Small intestine (tissue), 7 donors: Measurements from ENCODE around the gene TMEM135. TPM values are rescaled to one million over a fixed set of nuclear protein-coding genes. Genes with fewer than 3 reads are reported as not detected.
"Not testable (repeated sequence)": the region's sequence is repeated elsewhere in the genome, so short reads cannot be mapped to it uniquely, and the experiment has no call there.

ENCODE experiments used
- DNase-seq, 2 donors: peaks; one replicate each; pipeline versions ENCODE4 v3.0.0 to v3.0.0-alpha.2; 2013
- FAIRE-seq: peaks from 2 replicates; lab custom pipeline; 2012; peaks lifted over from hg19 to GRCh38; lab: Jason Lieb, UNC
- H3K27ac ChIP-seq, 3 donors: one replicate each; pipeline ENCODE4 v1.5.1; 2013; ENCODE audit warnings: low read length in 2 of 3, mild to moderate bottlenecking in 2 of 3, control low read depth in 1 of 3, inconsistent platforms in 1 of 3, low read depth in 1 of 3, moderate library complexity in 1 of 3
- H3K27me3 ChIP-seq, 3 donors: one replicate each; pipeline ENCODE4 v1.6.1; 2013; ENCODE audit warnings: low read length in 3 of 3, inconsistent platforms in 1 of 3; ENCODE audit not compliant: control insufficient read depth in 3 of 3, insufficient read depth in 3 of 3
- H3K36me3 ChIP-seq, 3 donors: one replicate each; pipeline ENCODE4 v1.6.1; 2013; ENCODE audit warnings: low read length in 3 of 3, inconsistent platforms in 1 of 3, low read depth in 1 of 3, mild to moderate bottlenecking in 1 of 3, moderate library complexity in 1 of 3; ENCODE audit not compliant: control insufficient read depth in 3 of 3, insufficient read depth in 2 of 3
- H3K4me1 ChIP-seq, 3 donors: one replicate each; pipeline ENCODE4 v1.6.1; 2013; ENCODE audit warnings: low read length in 2 of 3, inconsistent platforms in 1 of 3, low read depth in 1 of 3, mild to moderate bottlenecking in 1 of 3, moderate library complexity in 1 of 3; ENCODE audit not compliant: control insufficient read depth in 3 of 3, insufficient read depth in 2 of 3
- H3K4me3 ChIP-seq, 3 donors: one replicate each; pipeline ENCODE4 v1.5.1; 2013; ENCODE audit warnings: low read length in 3 of 3, control low read depth in 1 of 3, inconsistent platforms in 1 of 3, low read depth in 1 of 3, mild to moderate bottlenecking in 1 of 3, moderate library complexity in 1 of 3
- H3K9me3 ChIP-seq, 2 donors: one replicate each; pipeline ENCODE4 v1.6.1; 2013; ENCODE audit warnings: low read depth in 1 of 2, low read length in 1 of 2; ENCODE audit not compliant: control insufficient read depth in 2 of 2, insufficient read depth in 1 of 2
- WGBS, 3 donors: extraction: QIAGEN DNeasy Blood & Tissue Kit; methylation state at CpG; one replicate each; pipeline ENCODE4 v1.1.7; 2013; 5-methylcytosine and 5-hydroxymethylcytosine counted together
- polyA plus RNA-seq, 4 donors: library from polyadenylated mRNA; stranded (reverse) in 3 of 4; unstranded in 1 of 4; fragments of 200-250 nt in 3 of 4; fragments of 120-200 nt in 1 of 4; gene quantifications; one replicate each; pipeline versions ENCODE4 v1.2.1 to v1.2.3, GENCODE V29; 2013
- donor health status: healthy with polysubstance abuse.
- donor health status: control.
- donor health status: control.
- donor health status: Bipolar disorder and iron deficiency.
- donor health status: healthy.

The TMEM135 gene
- polyA plus RNA-seq, 4 donors, result 11.3 to 22.6 (median 14.1) TPM

DNA sequence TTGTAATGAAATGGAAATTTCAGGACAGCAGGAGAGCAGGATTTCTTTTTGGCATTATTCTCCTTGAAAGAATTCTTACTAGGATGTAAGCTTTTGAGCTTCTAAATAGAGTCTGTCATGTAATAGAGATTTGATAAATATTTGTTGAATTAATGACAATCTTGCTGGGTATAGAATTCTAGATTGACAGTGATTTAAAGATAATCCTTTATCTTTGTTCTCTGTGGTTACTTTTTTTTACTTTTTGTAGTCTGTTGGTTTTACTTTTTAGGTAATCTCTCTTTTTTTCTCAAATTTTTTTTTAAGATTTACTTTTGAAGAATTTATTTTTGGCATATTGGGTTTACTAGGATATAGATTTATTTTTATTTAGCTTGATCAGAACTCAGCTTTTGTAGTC is 54.8 kb downstream of the TMEM135 start:
- no peaks in the 10 kb centered on the region for H3K4me1 ChIP-seq
- no peak overlapping the region for H3K27ac ChIP-seq
- DNase-seq (no peak), FAIRE-seq (no peak)
- H3K27me3 ChIP-seq, result no peaks in the 10 kb centered on the region
- H3K4me3 ChIP-seq, result no peak overlapping the region
- peaks cover 0 to 5% (median 2%) of the 10 kb centered on the region in 3 donors for H3K36me3 ChIP-seq
- peaks cover 0 to 6% of the 10 kb centered on the region in 2 donors for H3K9me3 ChIP-seq

DNA sequence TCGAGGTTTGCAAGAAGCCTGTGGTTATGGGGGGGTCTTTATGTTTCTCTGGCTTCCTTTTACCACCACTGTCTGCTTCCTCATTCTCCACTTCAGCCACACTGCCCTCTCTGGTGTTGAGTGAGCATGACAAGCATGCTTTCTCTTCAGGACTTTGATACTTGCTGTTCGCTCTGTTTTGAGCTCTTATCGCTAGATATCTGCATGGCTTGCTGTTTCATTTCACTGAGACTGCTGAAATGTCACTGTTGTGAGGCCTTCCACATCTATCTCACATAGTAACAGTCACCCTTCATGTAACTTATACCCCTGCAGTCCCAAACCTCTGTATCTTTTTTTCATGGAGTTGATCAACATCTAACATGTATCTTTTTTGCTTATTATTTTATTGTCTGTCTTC is 59.8 kb downstream of the TMEM135 start:
- H3K27me3 ChIP-seq, result no peaks in the 10 kb centered on the region
- FAIRE-seq (no peak), DNase-seq (peak; percentile 90 to 93)
- WGBS, 3 donors, result 20 to 40% (median 37%) methylated on average over 3 of the region's 3 CpGs
- H3K36me3 ChIP-seq, result peaks cover 0 to 7% (median 0%) of the 10 kb centered on the region in 3 donors
- peaks cover 0 to 2% (median 0%) of the 10 kb centered on the region in 3 donors for H3K4me1 ChIP-seq
- H3K27ac ChIP-seq, result peak overlapping the region in 2 of 3 donors; percentile 20 to 31
- no peak overlapping the region for H3K4me3 ChIP-seq
- peaks cover 0 to 3% of the 10 kb centered on the region in 2 donors for H3K9me3 ChIP-seq

- Histone ChIP-seq H3K27ac (no peak overlapping the region), H3K36me3 (peaks cover 0 to 7% (median 3%) of the 10 kb centered on the region in 3 donors), H3K9me3 (peaks cover 2 to 4% of the 10 kb centered on the region in 2 donors), H3K4me1 (peaks cover 0 to 2% (median 0%) of the 10 kb centered on the region in 3 donors), H3K27me3 (no peaks in the 10 kb centered on the region), H3K4me3 (no peak overlapping the region)
- FAIRE-seq (no peak), DNase-seq (no peak)
- WGBS, 3 donors, result 94 to 99% (median 98%) methylated on average over 4 of the region's 4 CpGs
Measured at GRCh38 chr11:87101956-87102580, 64.3 kb downstream of the TMEM135 start.

DNA sequence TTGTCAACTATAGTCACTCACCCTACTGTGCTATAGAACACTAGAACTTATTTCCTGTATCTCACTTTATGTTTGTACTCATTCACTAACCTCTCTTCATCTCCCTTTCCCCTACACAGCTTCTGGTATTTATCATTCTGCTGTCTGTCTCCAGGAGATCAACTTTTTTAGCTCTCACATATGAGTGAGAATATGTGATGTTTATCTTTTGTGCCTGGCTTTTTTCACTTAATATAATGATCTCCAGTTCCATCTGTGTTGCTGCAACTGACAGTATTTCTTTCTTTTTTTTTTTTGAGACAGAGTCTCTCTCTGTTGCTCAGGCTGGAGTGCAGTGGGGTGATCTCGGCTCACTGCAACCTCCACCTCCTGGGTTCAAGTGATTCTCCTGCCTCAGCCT is 68.1 kb downstream of the TMEM135 start:
- not testable (repeated sequence) for H3K4me3 ChIP-seq, H3K9me3 ChIP-seq, H3K27me3 ChIP-seq, H3K27ac ChIP-seq, DNase-seq, FAIRE-seq, H3K36me3 ChIP-seq, H3K4me1 ChIP-seq
- 94 to 100% (median 95%) methylated on average over 1 of the region's 1 CpG for WGBS, 3 donors

- 89 to 94% (median 91%) methylated on average over 3 of the region's 3 CpGs for WGBS, 3 donors
- H3K4me1 ChIP-seq, H3K9me3 ChIP-seq, DNase-seq, FAIRE-seq, H3K27ac ChIP-seq, H3K36me3 ChIP-seq, H3K27me3 ChIP-seq, H3K4me3 ChIP-seq: not testable (repeated sequence)
Measured at GRCh38 chr11:87107379-87107778, 69.6 kb downstream of the TMEM135 start.

- H3K27ac ChIP-seq, result no peak overlapping the region
- FAIRE-seq (no peak), DNase-seq (no peak)
- H3K36me3 ChIP-seq, result peaks cover 0 to 3% (median 2%) of the 10 kb centered on the region in 3 donors
- peaks cover 0 to 2% of the 10 kb centered on the region in 2 donors for H3K9me3 ChIP-seq
- H3K27me3 ChIP-seq, result no peaks in the 10 kb centered on the region
- H3K4me3 ChIP-seq, result no peak overlapping the region
- WGBS, 3 donors, result 74 to 81% (median 81%) methylated on average over 3 of the region's 3 CpGs
- H3K4me1 ChIP-seq, result no peaks in the 10 kb centered on the region
Measured at GRCh38 chr11:87110443-87111131, 72.9 kb downstream of the TMEM135 start.

- no peaks in the 10 kb centered on the region for H3K27me3 ChIP-seq
- DNase-seq, result no peak
- no peak overlapping the region for H3K4me3 ChIP-seq
- 91 to 100% (median 94%) methylated on average over 1 of the region's 1 CpG for WGBS, 3 donors
- no peak for FAIRE-seq
- no peaks in the 10 kb centered on the region for H3K36me3 ChIP-seq
- H3K4me1 ChIP-seq, result no peaks in the 10 kb centered on the region
- no peak overlapping the region for H3K27ac ChIP-seq
- H3K9me3 ChIP-seq, result no peaks in the 10 kb centered on the region
Measured at GRCh38 chr11:87114093-87114492, 76.4 kb downstream of the TMEM135 start.

DNA sequence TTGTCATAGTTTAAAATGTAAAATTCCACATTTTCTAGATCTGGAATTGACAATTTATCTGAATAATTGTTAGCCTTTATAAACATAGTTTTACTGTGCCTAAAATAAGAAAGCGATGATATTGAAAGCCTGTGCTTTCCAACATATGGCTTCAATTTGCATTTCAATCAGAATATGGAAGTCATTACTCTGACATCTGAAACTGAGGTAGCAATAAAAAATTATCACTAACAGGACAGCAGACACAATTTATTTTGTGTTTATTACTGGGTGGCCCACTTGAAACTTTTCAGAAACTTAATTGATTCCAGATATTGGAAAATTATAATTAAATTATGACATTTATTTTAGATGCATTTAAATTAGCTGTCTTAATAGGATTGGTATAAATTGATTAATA is 78.5 kb downstream of the TMEM135 start:
- FAIRE-seq (no peak), DNase-seq (no peak)
- no peak overlapping the region for H3K27ac ChIP-seq
- H3K9me3 ChIP-seq, result no peaks in the 10 kb centered on the region
- no peaks in the 10 kb centered on the region for H3K36me3 ChIP-seq
- WGBS, 3 donors, result 95 to 100% (median 98%) methylated on average over 1 of the region's 1 CpG
- no peak overlapping the region for H3K4me3 ChIP-seq
- no peaks in the 10 kb centered on the region for H3K27me3 ChIP-seq
- no peaks in the 10 kb centered on the region for H3K4me1 ChIP-seq
